K562 (cell line): ENCODE results near the gene ZNF547. TPM values are rescaled to one million over a fixed set of nuclear protein-coding genes. Genes with fewer than 3 reads are reported as not detected.

Experiments
- ATAC-seq: fragments of 200-7000 bp; cut with Tn5 transposase; 3 replicates; pipeline ENCODE4 v1.9.1; 2020; ENCODE audit warnings: moderate library complexity
- BruUV-seq: library from RNA; stranded (reverse); fragments of 400-500 nt; replicated peaks from 2 replicates; lab custom pipeline; 2021; lab: Mats Ljungman, UMichigan
- CTCF ChIA-PET: fragments of 300-600 bp; formaldehyde crosslinking; extraction: SDS; loops from one replicate; lab custom pipeline; 2021; ENCODE audit warnings: low intra/inter-chr PET ratio; lab: Yijun Ruan, JAX
- POLR2A ChIA-PET: fragments of 300-600, 350-650 bp; sonication (Branson Sonifier 250); formaldehyde crosslinking; extraction: SDS; loops from one replicate; lab custom pipeline; 2021; ENCODE audit warnings: antibody characterized with exemption, inconsistent platforms; lab: Yijun Ruan, JAX
- DNase-seq, 4 experiments: peaks; one replicate each; pipeline versions ENCODE4 v3.0.0 to v3.0.0-alpha.2; 2011 to 2018; ENCODE audit warnings: low spot score in 3 of 4, mixed read lengths in 3 of 4; ENCODE audit errors: extremely low read depth in 1 of 4
- FAIRE-seq: peaks from 2 replicates; lab custom pipeline; 2011; peaks lifted over from hg19 to GRCh38; lab: Jason Lieb, UNC
- H2AFZ ChIP-seq: 2 replicates; pipeline ENCODE4 v1.6.0; 2011; ENCODE audit warnings: low read depth, low read length, control low read depth, inconsistent platforms
- H3K27ac ChIP-seq: fragments of 200-600 bp; 3 replicates; pipeline ENCODE4 v1.8.0; 2011; ENCODE audit warnings: low read depth, mild to moderate bottlenecking, control low read depth, inconsistent platforms, low read length, moderate library complexity, mixed read lengths; ENCODE audit errors: extremely low read depth
- H3K27me3 ChIP-seq, 2 experiments: fragments of 300-600 bp in 1 of 2; 2 replicates in 1 of 2; 3 replicates in 1 of 2; pipeline versions ENCODE4 v1.6.0 to v1.8.0; 2011; ENCODE audit warnings: inconsistent platforms in 2 of 2, low read length in 2 of 2, mild to moderate bottlenecking in 1 of 2, mixed read lengths in 1 of 2, moderate library complexity in 1 of 2; ENCODE audit not compliant: control insufficient read depth in 2 of 2, insufficient read depth in 2 of 2
- H3K36me3 ChIP-seq: fragments of 300-600 bp; 3 replicates; pipeline ENCODE4 v1.8.0; 2011; ENCODE audit warnings: mild to moderate bottlenecking, low read length, inconsistent platforms; ENCODE audit not compliant: control insufficient read depth, insufficient read depth
- H3K4me1 ChIP-seq, 2 experiments: fragments of 200-600 bp in 1 of 2; replicated peaks in 1 of 2; 2 replicates in 1 of 2; 3 replicates in 1 of 2; pipeline versions ENCODE4 v1.5.1 to v1.8.0; 2011; ENCODE audit warnings: inconsistent platforms in 2 of 2, low read length in 2 of 2, mild to moderate bottlenecking in 1 of 2, mixed read lengths in 1 of 2, moderate library complexity in 1 of 2; ENCODE audit not compliant: control insufficient read depth in 2 of 2, insufficient read depth in 2 of 2
- H3K4me2 ChIP-seq: 2 replicates; pipeline ENCODE4 v1.6.1; 2011; ENCODE audit warnings: low read length, control low read depth, inconsistent platforms, mixed read lengths; ENCODE audit not compliant: insufficient read depth
- H3K4me3 ChIP-seq: fragments of 200-600 bp; sonication (generic), shearing (Covaris generic); 2 replicates; pipeline ENCODE4 v1.5.1; 2016; ENCODE audit warnings: control low read depth, inconsistent platforms
- H3K79me2 ChIP-seq: fragments of 200-600 bp; 3 replicates; pipeline ENCODE4 v1.8.0; 2011; ENCODE audit warnings: low read length, inconsistent platforms; ENCODE audit not compliant: control insufficient read depth, insufficient read depth
- H3K9ac ChIP-seq, 2 experiments: 2 replicates each; pipeline versions ENCODE4 v1.6.0 to v1.6.1; 2011; ENCODE audit warnings: low read depth in 2 of 2, low read length in 2 of 2, control low read depth in 1 of 2, inconsistent platforms in 1 of 2, mild to moderate bottlenecking in 1 of 2, mixed read lengths in 1 of 2; ENCODE audit not compliant: insufficient read depth in 1 of 2
- H3K9me1 ChIP-seq: one replicate; pipeline ENCODE4 v1.6.0; 2011; ENCODE audit warnings: inconsistent platforms, mild to moderate bottlenecking, low read length, moderate library complexity; ENCODE audit not compliant: control insufficient read depth, insufficient read depth
- H3K9me3 ChIP-seq: replicated peaks from 2 replicates; pipeline ENCODE4 v1.5.1; 2011; ENCODE audit warnings: low read depth, low read length, inconsistent platforms; ENCODE audit not compliant: control insufficient read depth, insufficient read depth
- H4K20me1 ChIP-seq: replicated peaks from 2 replicates; pipeline ENCODE4 v1.6.1; 2011; ENCODE audit warnings: low read length, inconsistent platforms, mixed read lengths; ENCODE audit not compliant: control insufficient read depth, insufficient read depth
- NONO ChIP-seq, 2 experiments: fragments of 200-400 bp in 1 of 2; fragments of 450-650 bp in 1 of 2; formaldehyde crosslinking in 1 of 2; IDR thresholded peaks; 2 replicates each; pipeline ENCODE4 v1.6.1; 2017; ENCODE audit warnings: low read depth in 2 of 2, mild to moderate bottlenecking in 2 of 2, moderate library complexity in 2 of 2, low read length in 1 of 2
- PBX2 ChIP-seq, 2 experiments: IDR thresholded peaks in 1 of 2; conservative IDR thresholded peaks in 1 of 2; 2 replicates each; pipeline ENCODE4 v1.6.1; 2016; ENCODE audit warnings: low read depth in 2 of 2, mild to moderate bottlenecking in 1 of 2, missing compliant biosample characterization in 1 of 2, missing genetic modification characterization in 1 of 2, moderate library complexity in 1 of 2
- RREB1 ChIP-seq: fragments of 250-450 bp; sonication (Bioruptor Pico); IDR thresholded peaks from 2 replicates; pipeline ENCODE4 v1.4.0; 2020
- ZNF75A ChIP-seq: fragments of 450-650 bp; formaldehyde crosslinking; IDR thresholded peaks from 2 replicates; pipeline ENCODE4 v1.4.0; 2020; ENCODE audit warnings: mild to moderate bottlenecking
- WGBS: fragments of 100-300 bp; shearing (Covaris generic); methylation state at CpG from one replicate; pipeline ENCODE4 v1.1.6; 2016; ENCODE audit warnings: low coverage, mixed read lengths; ENCODE audit not compliant: insufficient coverage; ENCODE audit errors: missing lambda C conversion rate; 5-methylcytosine and 5-hydroxymethylcytosine counted together
- in situ Hi-C: fragments of 300-500 bp; cut with MboI; formaldehyde crosslinking; loops from 4 replicates; pipeline ENCODE4 v1.15.0; 2018; ENCODE audit warnings: inconsistent platforms, mixed read lengths
- intact Hi-C: fragments of 100-400 bp; cut with micrococcal nuclease; formaldehyde crosslinking; loops from 2 replicates; pipeline ENCODE4 v1.14.2; 2022
- polyA plus RNA-seq, 8 experiments: library from polyadenylated mRNA; depleted of rRNA in 4 of 8; stranded (reverse) in 5 of 8; unstranded in 3 of 8; fragments of >200 nt; fragmentation: Nextera tagmentation in 2 of 8; fragmentation: Illumina TruSeq in 1 of 8; extraction: Ambion mirVana in 2 of 8; extraction: Trizol in 1 of 8; gene quantifications; 2 replicates each; pipeline versions ENCODE4 v1.2.1 to v1.2.3, GENCODE V29; 2011 to 2014; ENCODE audit warnings: inconsistent platforms in 1 of 8, missing spikeins in 1 of 8
- total RNA-seq, 7 experiments: library from RNA; depleted of rRNA in 6 of 7; stranded (reverse); fragments of >200 nt in 6 of 7; fragmentation: Illumina TruSeq in 2 of 7; extraction: Trizol in 2 of 7; gene quantifications; 2 replicates each; pipeline versions ENCODE4 v1.2.1 to v1.2.3, GENCODE V29; 2011 to 2021; ENCODE audit warnings: low replicate concordance in 1 of 7

ZNF547 gene
- total and polyA plus RNA-seq, 9 of the 15 experiments (the other 6 are each of a cell fraction or from before 2014, with no cell fraction given), result 0.03 to 0.96 (median 0.30) TPM

- no peak for FAIRE-seq
- Histone ChIP-seq H3K9me1 (no peaks in the 10 kb centered on the region), H3K27ac (no peak overlapping the region), H4K20me1 (no peaks in the 10 kb centered on the region), H3K9me3 (no peaks in the 10 kb centered on the region; the same call in 1 of the 2 replicates), H3K9ac (no peak overlapping the region), H3K27me3 (no peaks in the 10 kb centered on the region), H3K4me2 (no peak overlapping the region), H3K79me2 (peaks cover 2% of the 10 kb centered on the region; the same call in 2 of the 3 replicates), H2AFZ (no peak overlapping the region), H3K4me1 (no peaks in the 10 kb centered on the region; a peak in 2 of 5 replicates), H3K36me3 (peaks cover 32% of the 10 kb centered on the region), H3K4me3 (no peak overlapping the region)
- POLR2A ChIA-PET, result no interaction called here
- TF ChIP-seq ZNF75A, result peak; percentile 91
- no peak for TF ChIP-seq NONO (IDR thresholded peaks at IDR 0.05; ENCODE audit: low read depth in 2 of 2, low read length in 1 of 2)
- no peak for TF ChIP-seq PBX2 (CRISPR knock-in tag; IDR thresholded peaks at IDR 0.05; ENCODE audit: low read depth)
- no peak for TF ChIP-seq PBX2 (tag; conservative IDR thresholded peaks at IDR 0.05; ENCODE audit: low read depth)
- TF ChIP-seq RREB1 (CRISPR knock-in tag), result no peak
- WGBS, result 71% methylated on average over 5 of the region's 5 CpGs
- in situ Hi-C loops (no loop called here), intact Hi-C loops (no loop called here)
- DNase-seq, result no peak
- no TSS peak for BruUV-seq
- CTCF ChIA-PET, result no interaction called here
- ATAC-seq, result no peak
These were observed 5.9 kb upstream of the ZNF547 start for GRCh38 chr19:57357406-57357805.
